ENCODE measurements around the gene BMAL2. TPM values are rescaled to one million over a fixed set of nuclear protein-coding genes. Genes with fewer than 3 reads are reported as not detected.
A peak's percentile ranks its signal among the peaks of the same experiment; 100 is the strongest.

BMAL2 gene
- total and polyA plus RNA-seq, 2 of the 13 experiments (the other 11 are each of a cell fraction or from before 2014, with no cell fraction given): 4.8 to 27.4 TPM

DNA sequence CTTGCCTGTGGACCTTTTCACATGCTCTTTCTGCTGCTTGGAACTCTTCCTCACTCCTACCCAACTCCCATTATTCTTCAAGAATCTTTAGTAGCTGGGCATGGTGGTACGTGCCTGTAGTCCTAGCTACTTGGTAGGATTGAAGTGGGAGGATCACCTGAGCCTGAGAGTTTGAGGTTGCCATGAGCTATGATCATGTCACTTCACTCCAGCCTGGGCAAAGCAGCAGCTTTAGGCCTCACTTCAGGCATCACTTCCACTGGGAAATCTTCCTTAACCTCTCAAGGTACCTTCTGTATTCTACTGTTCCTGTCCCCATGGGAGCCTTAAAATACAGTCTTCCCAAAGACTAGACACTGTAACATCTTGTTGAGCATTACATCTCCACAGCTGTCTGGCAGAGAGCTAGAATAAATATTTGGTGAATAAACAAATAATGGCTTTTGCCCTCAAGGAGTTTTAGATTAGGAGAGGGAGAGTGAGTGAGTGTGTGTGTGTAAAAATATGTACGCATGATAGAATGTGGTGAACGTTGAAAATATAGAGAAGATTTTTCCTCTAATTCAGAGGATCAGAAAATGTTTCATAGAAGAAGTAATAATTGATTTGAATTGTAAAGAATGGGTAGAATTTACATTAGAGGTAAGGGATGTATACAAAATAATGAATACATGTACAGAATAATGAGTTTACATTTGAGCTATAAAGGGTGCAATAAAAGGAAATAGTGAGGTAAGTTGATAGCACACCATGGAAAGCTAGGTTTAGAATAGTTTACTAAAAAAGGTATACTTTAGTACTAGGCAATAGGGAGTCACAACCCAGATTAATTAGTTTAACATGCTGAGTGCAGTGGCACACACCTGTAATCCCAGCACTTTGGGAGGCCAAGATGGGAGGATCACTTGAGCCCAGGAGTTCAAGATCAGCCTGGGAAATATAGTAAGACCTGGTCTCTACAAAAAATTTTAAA, 29.2 kb upstream of the BMAL2 start (continued):
- TF ChIP-seq, protein P1, sequence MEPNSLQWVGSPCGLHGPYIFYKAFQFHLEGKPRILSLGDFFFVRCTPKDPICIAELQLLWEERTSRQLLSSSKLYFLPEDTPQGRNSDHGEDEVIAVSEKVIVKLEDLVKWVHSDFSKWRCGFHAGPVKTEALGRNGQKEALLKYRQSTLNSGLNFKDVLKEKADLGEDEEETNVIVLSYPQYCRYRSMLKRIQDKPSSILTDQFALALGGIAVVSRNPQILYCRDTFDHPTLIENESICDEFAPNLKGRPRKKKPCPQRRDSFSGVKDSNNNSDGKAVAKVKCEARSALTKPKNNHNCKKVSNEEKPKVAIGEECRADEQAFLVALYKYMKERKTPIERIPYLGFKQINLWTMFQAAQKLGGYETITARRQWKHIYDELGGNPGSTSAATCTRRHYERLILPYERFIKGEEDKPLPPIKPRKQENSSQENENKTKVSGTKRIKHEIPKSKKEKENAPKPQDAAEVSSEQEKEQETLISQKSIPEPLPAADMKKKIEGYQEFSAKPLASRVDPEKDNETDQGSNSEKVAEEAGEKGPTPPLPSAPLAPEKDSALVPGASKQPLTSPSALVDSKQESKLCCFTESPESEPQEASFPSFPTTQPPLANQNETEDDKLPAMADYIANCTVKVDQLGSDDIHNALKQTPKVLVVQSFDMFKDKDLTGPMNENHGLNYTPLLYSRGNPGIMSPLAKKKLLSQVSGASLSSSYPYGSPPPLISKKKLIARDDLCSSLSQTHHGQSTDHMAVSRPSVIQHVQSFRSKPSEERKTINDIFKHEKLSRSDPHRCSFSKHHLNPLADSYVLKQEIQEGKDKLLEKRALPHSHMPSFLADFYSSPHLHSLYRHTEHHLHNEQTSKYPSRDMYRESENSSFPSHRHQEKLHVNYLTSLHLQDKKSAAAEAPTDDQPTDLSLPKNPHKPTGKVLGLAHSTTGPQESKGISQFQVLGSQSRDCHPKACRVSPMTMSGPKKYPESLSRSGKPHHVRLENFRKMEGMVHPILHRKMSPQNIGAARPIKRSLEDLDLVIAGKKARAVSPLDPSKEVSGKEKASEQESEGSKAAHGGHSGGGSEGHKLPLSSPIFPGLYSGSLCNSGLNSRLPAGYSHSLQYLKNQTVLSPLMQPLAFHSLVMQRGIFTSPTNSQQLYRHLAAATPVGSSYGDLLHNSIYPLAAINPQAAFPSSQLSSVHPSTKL (CRISPR knock-in tag; IDR thresholded peaks at IDR 0.05): 0 out of 2 replicates have a peak, but pooled peaks have one; percentile 26
- TF ChIP-seq ZBTB20 (CRISPR knock-in tag; IDR thresholded peaks at IDR 0.05; ENCODE audit: borderline replicate concordance, low read depth) (no peak), ZFP82 (CRISPR knock-in tag; IDR thresholded peaks at IDR 0.05; ENCODE audit: borderline replicate concordance) (no peak), GLI4 (CRISPR knock-in tag; IDR thresholded peaks at IDR 0.05; ENCODE audit: borderline replicate concordance) (no peak)

DNA sequence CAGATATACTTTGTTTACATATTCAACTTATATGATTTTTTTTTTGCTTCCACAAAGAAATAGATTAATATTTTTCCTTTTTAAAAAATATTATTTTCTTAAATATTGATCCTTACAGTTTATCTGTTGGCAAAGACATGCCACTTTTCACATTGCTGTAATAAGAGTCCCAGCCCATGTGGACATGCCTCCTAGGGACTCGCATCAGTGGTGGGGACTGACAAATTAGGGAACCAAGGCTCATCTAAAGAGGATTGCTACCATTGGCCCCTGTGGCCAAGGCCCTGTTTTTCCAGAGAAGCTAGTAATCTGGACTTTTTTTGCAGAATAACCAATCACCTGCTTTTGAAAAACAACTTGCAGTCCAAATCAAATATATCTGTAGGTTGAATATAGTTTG, 27.8 kb upstream of the BMAL2 start:
- ChIA-PET CTCF (ENCODE audit: low intra/inter-chr PET ratio, low total read pairs) (no interaction called here), POLR2A (no interaction called here)
- FAIRE-seq (no peak), DNase-seq (ENCODE audit: low spot score) (no peak), ATAC-seq (no peak)
- BruUV-seq (replicated peaks): no TSS peak
- Histone ChIP-seq H3K9ac (ENCODE audit: insufficient read depth, low read depth, low read length) (no peak overlapping the region), H3K27ac (ENCODE audit: extremely low read length, insufficient read depth, low read length) (no peak overlapping the region), H3K9me3 (ENCODE audit: low read length) (no peaks in the 10 kb centered on the region), H3K4me2 (ENCODE audit: low read depth, low read length) (no peak overlapping the region), H3K4me3 (replicated peaks in 1 of 3; ENCODE audit: insufficient read depth in 1 of 3, low read depth in 2 of 3, low read length in 3 of 3) (no peak overlapping the region), H4K20me1 (ENCODE audit: insufficient read depth, low read length) (no peaks in the 10 kb centered on the region), H3K79me2 (ENCODE audit: insufficient read depth, low read length) (no peaks in the 10 kb centered on the region), H2AFZ (ENCODE audit: low read length) (no peak overlapping the region), H3K36me3 (replicated peaks in 1 of 2; ENCODE audit: control insufficient read depth in 1 of 2, insufficient read depth in 2 of 2, low read length in 2 of 2) (peaks cover 1 to 8% of the 10 kb centered on the region in 2 experiments; a peak in 3 of 5 replicates), H3K4me1 (ENCODE audit: insufficient read depth, low read length) (peaks cover 10% of the 10 kb centered on the region), H3K27me3 (ENCODE audit: control insufficient read depth in 1 of 2, insufficient read depth in 2 of 2, low read length in 2 of 2) (no peaks in the 10 kb centered on the region)
- no peak for TF ChIP-seq ZNF232 (CRISPR knock-in tag; IDR thresholded peaks at IDR 0.05; ENCODE audit: borderline replicate concordance)
- TF ChIP-seq PLSCR1 (CRISPR knock-in tag; IDR thresholded peaks at IDR 0.05; ENCODE audit: borderline replicate concordance): no peak
- no peak for TF ChIP-seq GATA4 (IDR thresholded peaks at IDR 0.05; ENCODE audit: borderline replicate concordance, low read depth)
- in situ Hi-C loops (cut with HindIII; ENCODE audit: extremely low pct_ligation_motif_present, low pct_unique_long_range_greater_than_20kb): loop anchor here (10.0 kb wide), 1 partner anchor 270 kb away; no protein-coding TSS in a partner anchor
- intact Hi-C loops (cut with micrococcal nuclease; ENCODE audit: unreplicated experiment): loop anchor here (5.0 kb wide), 2 partner anchors 73 to 268 kb away; no protein-coding TSS in a partner anchor
- WGBS (ENCODE audit: low lambda C conversion rate): 89% methylated on average over 1 of the region's 1 CpG
